Chondrocyte (in vitro differentiated cells): ENCODE measurements around the gene RNF43. TPM values are rescaled to one million over a fixed set of nuclear protein-coding genes. Genes with fewer than 3 reads are reported as not detected.

Source experiments
- DNase-seq: peaks from one replicate; pipeline ENCODE4 v3.0.0; 2021; ENCODE audit warnings: mixed read lengths, low spot score
- H3K27ac Mint-ChIP-seq: one replicate; pipeline ENCODE4 v1.8.0; 2021; ENCODE audit warnings: mild to moderate bottlenecking, moderate library complexity, mixed read lengths; ENCODE audit not compliant: unreplicated experiment
- H3K27me3 Mint-ChIP-seq: 2 replicates; pipeline ENCODE4 v1.8.0; 2021; ENCODE audit warnings: low read depth, mixed read lengths
- H3K36me3 Mint-ChIP-seq: 2 replicates; pipeline ENCODE4 v1.8.0; 2021; ENCODE audit warnings: low read depth, mixed read lengths
- H3K4me1 Mint-ChIP-seq: 2 replicates; pipeline ENCODE4 v1.8.0; 2021; ENCODE audit warnings: low read depth, mild to moderate bottlenecking, mixed read lengths
- H3K4me3 Mint-ChIP-seq: one replicate; pipeline ENCODE4 v1.8.0; 2021; ENCODE audit warnings: mild to moderate bottlenecking, moderate library complexity, mixed read lengths; ENCODE audit not compliant: unreplicated experiment
- H3K9me3 Mint-ChIP-seq: 2 replicates; pipeline ENCODE4 v1.8.0; 2021; ENCODE audit warnings: low read depth, mixed read lengths
- total RNA-seq: library from RNA; stranded (reverse); gene quantifications from 3 replicates; pipeline ENCODE4 v1.2.1, GENCODE V29; 2021
- TF ChIP-seq, protein P1 (sequence below): fragments of 200-600 bp; sonication (generic); IDR thresholded peaks from 2 replicates; pipeline ENCODE4 v1.5.0; 2021; ENCODE audit warnings: antibody characterized with exemption, mild to moderate bottlenecking, moderate library complexity

The RNF43 gene
- total RNA-seq, 1 donor from 2014 or later = 0.10 TPM

GRCh38 chr17:58436805-58437239 lies 19.5 kb upstream of the RNF43 start:
- TF ChIP-seq, protein P1, sequence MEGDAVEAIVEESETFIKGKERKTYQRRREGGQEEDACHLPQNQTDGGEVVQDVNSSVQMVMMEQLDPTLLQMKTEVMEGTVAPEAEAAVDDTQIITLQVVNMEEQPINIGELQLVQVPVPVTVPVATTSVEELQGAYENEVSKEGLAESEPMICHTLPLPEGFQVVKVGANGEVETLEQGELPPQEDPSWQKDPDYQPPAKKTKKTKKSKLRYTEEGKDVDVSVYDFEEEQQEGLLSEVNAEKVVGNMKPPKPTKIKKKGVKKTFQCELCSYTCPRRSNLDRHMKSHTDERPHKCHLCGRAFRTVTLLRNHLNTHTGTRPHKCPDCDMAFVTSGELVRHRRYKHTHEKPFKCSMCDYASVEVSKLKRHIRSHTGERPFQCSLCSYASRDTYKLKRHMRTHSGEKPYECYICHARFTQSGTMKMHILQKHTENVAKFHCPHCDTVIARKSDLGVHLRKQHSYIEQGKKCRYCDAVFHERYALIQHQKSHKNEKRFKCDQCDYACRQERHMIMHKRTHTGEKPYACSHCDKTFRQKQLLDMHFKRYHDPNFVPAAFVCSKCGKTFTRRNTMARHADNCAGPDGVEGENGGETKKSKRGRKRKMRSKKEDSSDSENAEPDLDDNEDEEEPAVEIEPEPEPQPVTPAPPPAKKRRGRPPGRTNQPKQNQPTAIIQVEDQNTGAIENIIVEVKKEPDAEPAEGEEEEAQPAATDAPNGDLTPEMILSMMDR = no peak
- Mint-ChIP-seq H3K4me3 (no peak overlapping the region), H3K36me3 (no peaks in the 10 kb centered on the region), H3K27me3 (peaks cover 24% of the 10 kb centered on the region), H3K4me1 (no peaks in the 10 kb centered on the region), H3K9me3 (no peaks in the 10 kb centered on the region), H3K27ac (no peak overlapping the region)
- no peak for DNase-seq

- Mint-ChIP-seq H3K27me3 (peaks cover 24% of the 10 kb centered on the region), H3K36me3 (no peaks in the 10 kb centered on the region), H3K27ac (no peak overlapping the region), H3K4me1 (no peaks in the 10 kb centered on the region), H3K4me3 (no peak overlapping the region), H3K9me3 (no peaks in the 10 kb centered on the region)
- TF ChIP-seq, protein P1 = no peak
- DNase-seq = no peak
These were observed 18.9 kb upstream of the RNF43 start for GRCh38 chr17:58436245-58436644.

GRCh38 chr17:58432806-58433573 lies 15.7 kb upstream of the RNF43 start:
- DNase-seq = no peak
- H3K36me3 Mint-ChIP-seq = no peaks in the 10 kb centered on the region
- TF ChIP-seq, protein P1 = no peak
- no peak overlapping the region for H3K4me3 Mint-ChIP-seq
- no peak overlapping the region for H3K27ac Mint-ChIP-seq
- no peaks in the 10 kb centered on the region for H3K4me1 Mint-ChIP-seq
- H3K27me3 Mint-ChIP-seq = peaks cover 12% of the 10 kb centered on the region
- H3K9me3 Mint-ChIP-seq = no peaks in the 10 kb centered on the region

DNA sequence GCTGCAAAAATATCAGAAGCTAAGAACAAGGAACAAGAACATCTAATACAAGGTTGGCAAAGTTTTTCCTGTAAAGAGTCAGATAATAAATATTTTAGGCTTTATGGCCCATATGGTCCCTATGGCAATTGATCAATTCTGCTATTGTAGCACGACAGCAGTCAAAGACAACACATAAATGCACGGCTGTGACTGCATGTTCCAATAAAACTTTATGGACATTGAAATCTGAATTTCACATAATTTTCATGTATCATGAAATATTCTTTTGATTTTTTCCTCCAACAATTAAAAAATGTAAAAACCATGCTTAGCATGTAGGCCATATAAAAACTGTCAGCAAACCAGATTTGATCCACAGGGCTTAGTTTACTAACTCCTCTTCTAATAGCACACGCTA lies 10.5 kb upstream of the RNF43 start:
- Mint-ChIP-seq H3K36me3 (no peaks in the 10 kb centered on the region), H3K4me1 (no peaks in the 10 kb centered on the region), H3K4me3 (no peak overlapping the region), H3K9me3 (no peaks in the 10 kb centered on the region), H3K27me3 (peaks cover 7% of the 10 kb centered on the region), H3K27ac (no peak overlapping the region)
- TF ChIP-seq, protein P1 = no peak
- no peak for DNase-seq

GRCh38 chr17:58421711-58422110 lies 4.4 kb upstream of the RNF43 start:
- Mint-ChIP-seq H3K27ac (no peak overlapping the region), H3K27me3 (peaks cover 6% of the 10 kb centered on the region), H3K4me1 (peaks cover 18% of the 10 kb centered on the region), H3K4me3 (no peak overlapping the region), H3K36me3 (no peaks in the 10 kb centered on the region), H3K9me3 (no peaks in the 10 kb centered on the region)
- no peak for DNase-seq
- TF ChIP-seq, protein P1 = no peak
